GM19463 (cell line): ENCODE data around the gene PXDC1.
"Not testable (repeated sequence)": the region's sequence is repeated elsewhere in the genome, so short reads cannot be mapped to it uniquely, and the experiment has no call there.

Experiments used
- ATAC-seq: cut with Tn5 transposase; IDR thresholded peaks from one replicate; pipeline ENCODE4 v1.9.1; 2021; ENCODE audit warnings: mild to moderate bottlenecking, moderate library complexity; ENCODE audit not compliant: unreplicated experiment

Gene PXDC1

DNA sequence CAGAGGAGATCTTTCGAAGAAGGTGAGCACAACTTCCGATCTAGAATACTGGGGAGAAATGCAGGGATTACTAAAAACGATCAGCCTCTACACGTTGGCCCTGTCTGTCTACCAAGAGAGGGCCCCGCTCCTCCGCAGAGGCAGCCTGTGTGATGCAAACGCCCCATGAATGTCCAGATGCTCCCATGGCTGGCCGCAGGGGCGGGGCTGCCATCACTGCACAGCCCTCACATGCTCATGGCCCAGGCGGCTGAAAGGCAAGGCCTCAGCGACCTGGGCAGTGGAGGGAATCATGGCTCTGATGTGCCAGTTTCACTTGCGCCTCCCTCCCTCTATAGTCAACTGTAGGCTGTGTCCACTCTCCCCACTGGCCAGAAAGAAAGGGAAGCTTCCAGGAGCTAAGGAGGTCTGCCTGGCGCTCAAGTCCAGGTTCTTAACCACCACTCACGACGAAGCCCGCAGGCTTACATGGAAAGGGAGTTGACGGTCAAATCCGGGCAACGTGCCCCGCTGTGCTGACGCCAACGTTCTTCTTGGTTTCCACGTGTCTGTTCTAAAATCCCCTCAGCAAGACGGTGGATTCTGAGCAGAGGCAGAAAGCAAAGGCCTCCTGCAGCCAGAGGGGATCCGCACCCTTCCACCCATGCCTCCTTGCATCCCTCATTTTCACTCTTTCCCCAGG is 14.2 kb downstream of the PXDC1 start:
- ATAC-seq: no peak

GRCh38 chr6:3735029-3735605 is 16.4 kb downstream of the PXDC1 start:
- ATAC-seq: no peak

DNA sequence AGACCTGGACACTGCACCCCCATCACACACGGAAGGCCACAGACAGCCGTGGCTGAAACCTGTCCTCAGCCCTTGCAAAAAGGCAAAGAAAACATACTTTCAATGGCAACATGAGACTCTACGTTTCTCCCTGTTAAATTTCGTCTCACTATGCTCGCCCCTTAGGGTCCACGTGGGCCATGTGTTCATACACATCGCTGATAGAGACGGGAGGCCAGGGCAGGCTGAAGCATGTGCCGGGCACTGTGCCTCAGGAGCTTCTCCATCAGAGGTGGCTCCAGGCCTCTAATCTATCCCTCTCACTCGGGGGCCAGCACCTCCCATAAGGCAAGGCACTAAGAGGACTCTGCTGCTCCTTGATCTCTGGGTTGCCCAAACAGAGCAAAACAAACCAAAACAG is 17.5 kb downstream of the PXDC1 start:
- no peak for ATAC-seq

DNA sequence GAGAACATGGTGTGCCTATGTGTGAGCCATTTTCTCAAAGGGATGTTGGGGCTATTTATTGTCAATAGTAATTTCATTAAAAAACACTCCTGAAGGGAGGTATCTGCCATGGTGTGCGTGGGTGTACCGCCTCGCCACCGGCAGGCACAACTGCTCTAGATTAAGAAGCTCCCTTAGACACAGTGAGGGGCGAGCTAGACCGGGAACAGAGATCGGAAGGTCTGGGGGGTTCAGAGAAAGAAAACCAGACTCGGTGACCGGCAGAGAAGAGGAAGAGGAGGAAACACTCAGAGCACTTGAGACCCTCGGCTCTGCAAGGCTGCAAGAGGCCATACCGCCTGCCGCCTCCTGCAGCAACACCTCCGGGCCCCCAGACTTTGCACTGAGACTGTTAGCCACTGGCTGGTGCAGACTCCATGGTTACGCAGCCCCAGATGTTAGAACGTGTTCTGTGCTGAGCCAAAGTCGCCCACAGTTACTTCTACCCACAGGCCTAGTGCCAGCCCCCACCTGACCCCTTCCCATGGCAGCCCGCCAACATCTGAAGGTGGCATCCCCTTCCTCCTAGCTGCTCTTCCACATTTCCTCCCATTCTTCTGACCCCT is 18.1 kb downstream of the PXDC1 start:
- ATAC-seq: no peak

DNA sequence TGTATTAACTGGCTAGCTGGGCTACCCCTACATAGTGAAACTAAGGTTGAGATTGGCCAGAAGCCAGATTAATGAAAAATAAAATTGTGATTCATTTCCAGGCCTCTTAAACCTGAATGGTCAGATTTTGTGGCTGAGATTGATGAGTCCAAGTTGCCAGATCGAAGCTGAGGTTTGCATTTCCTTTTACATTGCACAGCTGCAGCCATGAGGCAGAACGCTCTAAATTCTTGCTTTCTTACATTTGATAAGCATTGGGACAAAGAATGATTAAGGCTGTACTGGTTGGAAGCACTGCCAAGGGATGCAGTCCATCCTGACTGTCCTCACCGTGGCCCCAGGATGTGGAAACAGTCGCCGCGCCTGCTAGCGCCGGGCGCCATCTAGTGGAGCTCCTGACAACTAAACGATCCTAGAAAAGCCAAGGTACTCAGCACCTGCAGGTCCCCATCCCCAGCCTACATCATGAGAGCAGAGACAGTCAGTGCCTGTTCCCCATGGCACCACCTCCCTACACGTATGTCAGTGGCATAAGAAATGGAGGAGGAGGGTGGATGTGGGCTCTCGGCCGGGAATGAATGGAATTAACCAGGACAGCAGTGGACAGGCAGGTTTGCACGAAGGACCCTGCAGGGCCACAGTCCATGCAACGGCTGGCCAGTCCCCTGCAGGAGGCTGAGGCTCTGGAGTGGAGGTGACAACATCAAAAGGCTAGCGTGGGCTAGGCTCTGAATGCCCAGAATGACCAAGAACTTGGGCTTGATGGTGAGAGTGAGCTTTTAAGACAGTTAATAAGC is 19.0 kb downstream of the PXDC1 start:
- ATAC-seq: no peak

DNA sequence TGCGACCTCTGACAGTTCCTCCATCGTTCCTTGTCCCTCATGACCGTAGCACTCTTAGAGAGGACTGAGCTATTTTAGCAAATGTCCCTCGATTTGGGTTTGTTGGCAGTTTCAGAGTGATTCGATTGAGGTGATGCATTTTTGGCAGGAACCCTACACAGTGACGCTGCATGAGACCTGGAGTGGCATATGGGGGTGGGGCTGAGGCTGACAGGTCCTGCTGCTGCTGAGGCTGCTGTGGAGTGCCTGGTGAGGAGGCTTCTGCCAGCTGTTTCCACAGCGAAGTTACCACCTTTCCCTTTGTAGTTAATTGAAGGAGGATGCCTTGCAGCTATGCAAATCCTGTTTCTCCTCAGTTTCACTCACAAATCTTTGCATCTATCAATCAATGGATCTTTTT is 19.8 kb downstream of the PXDC1 start:
- no peak for ATAC-seq

DNA sequence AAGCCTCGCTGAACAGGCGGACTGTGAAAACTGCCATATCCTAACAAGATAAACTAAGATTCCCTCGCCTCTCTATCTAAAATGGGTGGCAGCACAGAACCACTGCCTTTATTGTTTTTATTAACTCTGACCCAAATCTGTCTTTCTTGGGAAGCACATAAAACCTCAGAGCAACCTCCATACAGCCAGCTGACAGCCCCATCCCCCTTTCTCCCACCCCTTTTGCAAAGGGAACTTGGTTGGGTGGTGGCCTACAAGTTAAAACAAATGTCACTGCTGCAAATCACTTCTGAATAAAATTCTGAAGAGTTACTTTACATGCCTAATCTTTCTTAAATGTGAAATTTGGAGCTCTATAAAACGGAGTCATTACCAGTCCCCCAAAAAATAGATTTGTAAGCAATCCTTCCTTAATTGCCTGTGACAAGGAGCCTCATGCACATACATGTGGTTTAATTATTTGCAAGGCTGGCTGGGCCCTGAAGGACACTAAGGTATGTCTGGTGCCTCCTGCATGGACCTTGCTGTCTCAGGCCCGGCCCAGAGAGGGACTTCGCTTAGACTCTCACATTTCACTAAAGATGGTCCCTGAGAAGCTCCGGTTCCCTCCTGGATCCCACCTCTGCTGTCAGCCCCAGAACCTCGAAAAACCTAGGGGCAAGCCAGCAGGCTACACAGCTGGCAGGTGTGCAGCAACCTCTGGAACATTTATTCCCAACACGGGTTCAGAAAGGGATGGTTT is 21.7 kb downstream of the PXDC1 start:
- no peak for ATAC-seq

GRCh38 chr6:3727593-3728108 is 23.9 kb downstream of the PXDC1 start:
- ATAC-seq: no peak

- ATAC-seq: no peak
Observed at GRCh38 chr6:3727036-3727435, 24.5 kb downstream of the PXDC1 start.

DNA sequence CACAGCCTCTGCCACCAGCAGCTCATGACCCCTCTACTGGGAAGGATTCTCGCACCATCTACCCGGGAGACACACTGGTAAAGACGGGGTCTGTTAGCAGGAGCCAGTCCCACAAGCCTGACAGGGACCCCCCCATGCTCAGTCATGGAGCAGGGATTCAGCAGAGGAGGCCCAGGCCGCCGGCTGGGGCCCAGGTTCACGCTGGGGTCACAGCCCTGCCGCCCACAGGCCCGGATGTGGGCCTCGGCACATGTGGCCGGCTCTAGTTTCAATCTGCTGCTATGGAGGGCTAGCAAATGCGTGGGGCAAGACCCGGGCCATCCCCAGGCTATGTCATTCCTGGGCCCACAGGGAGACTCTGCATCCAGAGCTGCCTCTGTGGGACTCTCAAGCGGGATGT is 25.1 kb downstream of the PXDC1 start:
- ATAC-seq: no peak

DNA sequence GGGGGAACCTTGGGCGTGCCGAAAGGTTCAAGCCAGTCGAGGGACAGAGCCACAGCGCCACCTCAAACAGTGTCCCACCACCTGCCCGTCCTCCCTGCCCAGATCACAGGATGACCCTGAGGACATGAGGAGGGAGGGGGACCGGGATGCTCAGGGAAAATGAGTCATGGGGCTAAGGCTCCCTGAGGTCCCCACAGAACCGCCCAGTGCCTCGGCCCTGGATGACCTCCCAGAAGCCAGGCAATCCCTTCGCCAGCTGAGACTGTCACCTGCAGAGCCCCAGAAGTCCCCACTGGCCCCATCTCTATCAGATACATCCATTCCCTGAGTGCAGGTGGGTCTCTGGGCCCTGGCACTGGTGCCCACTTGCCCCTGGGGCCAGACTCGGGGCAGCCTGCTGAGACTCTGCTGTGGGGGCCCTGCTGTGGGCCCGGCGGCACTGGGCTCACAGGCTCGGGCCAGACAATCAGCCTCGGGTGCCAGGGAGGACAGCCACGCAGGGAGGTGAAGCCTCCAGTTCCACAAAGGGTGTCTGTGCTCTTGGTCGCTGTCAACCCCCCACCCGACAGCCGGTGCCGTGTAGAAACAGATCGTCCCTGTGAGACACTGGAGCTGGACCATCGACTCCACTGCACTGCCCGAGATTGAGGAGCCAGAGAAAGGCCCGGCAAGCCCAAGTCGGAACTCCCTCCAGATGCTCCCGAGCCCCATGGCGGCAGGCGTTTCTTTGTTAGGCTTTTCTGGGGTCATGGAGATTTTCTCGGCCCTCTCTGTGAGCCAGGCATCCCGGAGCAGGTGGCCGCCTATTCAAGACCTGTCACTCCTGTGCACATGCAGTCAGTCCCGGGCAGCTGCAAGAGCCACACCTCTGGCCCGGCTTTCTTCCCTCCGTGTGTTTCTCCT is 26.1 kb downstream of the PXDC1 start:
- no peak for ATAC-seq

GRCh38 chr6:3724451-3725144 is 26.9 kb downstream of the PXDC1 start:
- ATAC-seq: no peak

- no peak for ATAC-seq
Observed at GRCh38 chr6:3723966-3724365, 27.5 kb downstream of the PXDC1 start.

DNA sequence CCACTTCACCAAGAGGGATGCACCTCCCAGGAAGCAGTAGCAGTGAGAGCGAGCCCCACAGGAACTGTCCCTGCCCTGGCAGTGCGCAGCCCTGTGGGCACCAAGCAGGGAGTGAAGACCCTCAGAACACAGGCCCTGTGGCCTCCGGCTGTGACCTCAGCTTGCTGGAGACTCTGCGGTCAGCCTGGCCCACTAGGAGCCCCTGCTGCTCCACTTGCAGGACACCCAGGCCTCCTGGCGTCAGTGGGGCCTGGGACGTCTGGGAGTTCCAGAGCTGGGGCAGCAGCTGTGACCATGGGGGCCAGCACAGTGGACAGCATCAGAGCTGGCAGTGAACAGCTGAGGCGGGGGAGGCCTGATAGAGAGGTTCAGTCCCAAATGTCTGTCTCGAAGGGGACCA is 28.3 kb downstream of the PXDC1 start:
- ATAC-seq: no peak

GRCh38 chr6:3722785-3723184 is 28.7 kb downstream of the PXDC1 start:
- no peak for ATAC-seq

DNA sequence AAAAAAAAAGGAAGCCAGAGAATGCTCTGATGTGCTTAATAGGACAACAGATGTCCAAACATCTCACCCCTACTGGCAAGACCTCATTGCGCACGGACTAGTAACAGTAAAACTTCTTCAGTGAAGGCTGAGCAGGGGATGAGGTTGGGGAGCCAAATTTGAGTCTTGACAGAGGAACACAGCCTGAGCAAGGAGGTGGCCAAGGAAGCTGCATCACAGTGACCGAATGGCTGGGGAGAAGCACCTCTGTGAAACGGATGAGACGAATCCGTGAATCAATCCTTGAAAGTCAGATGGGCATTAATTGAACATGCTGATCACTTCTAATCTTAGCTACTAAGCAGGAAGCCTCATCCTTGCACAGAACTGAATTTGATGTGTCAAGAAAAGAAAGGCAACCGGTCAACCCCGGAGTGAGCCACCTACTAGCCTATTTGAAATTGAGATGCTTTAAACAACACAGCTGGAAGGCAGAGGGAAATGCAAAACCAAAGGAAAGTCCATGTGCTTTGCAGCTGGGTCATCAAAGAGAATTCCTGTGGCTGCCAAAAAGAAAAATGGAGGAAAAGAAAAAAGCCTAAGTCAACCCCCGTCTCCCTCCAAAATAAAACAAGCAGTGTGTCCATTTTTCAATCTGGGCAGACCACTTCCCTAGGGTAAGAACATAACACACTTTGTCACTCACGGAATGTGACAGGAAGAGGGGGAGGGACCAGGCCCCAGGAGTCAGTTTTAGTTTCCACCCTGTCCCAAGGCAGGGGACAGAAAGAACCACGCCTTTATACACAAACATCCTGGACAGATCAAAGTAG is 29.5 kb downstream of the PXDC1 start:
- ATAC-seq: no peak

- ATAC-seq: not testable (repeated sequence)
Observed at GRCh38 chr6:3720770-3721169, 30.7 kb downstream of the PXDC1 start.
